GM18498 (cell line): ENCODE measurements around the gene FAM120B.
"Not testable (repeated sequence)": the region's sequence is repeated elsewhere in the genome, so short reads cannot be mapped to it uniquely, and the experiment has no call there.

Experiments used
- ATAC-seq: cut with Tn5 transposase; IDR thresholded peaks from one replicate; pipeline ENCODE4 v1.9.1; 2021; ENCODE audit warnings: mild to moderate bottlenecking, moderate library complexity; ENCODE audit not compliant: unreplicated experiment

The FAM120B gene

DNA sequence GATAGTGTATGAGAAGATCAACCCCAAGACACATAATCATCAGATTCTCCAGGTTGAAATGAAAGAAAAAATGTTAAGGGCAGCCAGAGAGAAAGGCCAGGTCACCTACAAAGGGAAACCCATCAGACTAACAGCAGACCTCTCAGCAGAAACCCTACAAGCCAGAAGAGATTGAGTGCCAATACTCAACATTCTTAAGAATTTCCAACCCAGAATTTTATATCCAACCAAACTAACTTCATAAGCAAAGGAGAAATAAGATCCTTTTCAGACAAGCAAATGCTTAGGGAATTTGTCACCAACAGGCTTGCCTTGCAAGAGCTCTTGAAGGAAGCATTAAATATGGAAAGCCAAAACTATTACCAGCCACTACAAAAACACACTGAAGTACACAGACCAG lies 44.9 kb downstream of the FAM120B start:
- ATAC-seq: not testable (repeated sequence)

DNA sequence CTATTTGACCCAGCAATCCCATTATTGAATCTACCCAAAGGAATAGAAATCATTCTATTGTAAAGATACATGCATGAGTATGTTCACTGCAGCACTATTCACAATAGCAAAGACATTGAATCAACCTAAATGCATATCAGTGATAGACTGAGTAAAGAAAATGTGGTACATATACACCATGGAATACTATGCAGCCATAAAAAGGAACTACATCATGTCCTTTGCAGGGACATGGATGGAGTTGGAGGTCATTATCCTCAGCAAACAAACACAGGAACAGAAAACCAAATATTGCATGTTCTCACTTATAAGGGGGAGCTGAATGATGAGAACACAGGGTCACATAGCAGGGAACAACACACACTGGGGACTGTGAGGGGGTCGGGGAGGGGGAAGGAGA lies 48.6 kb downstream of the FAM120B start:
- not testable (repeated sequence) for ATAC-seq

DNA sequence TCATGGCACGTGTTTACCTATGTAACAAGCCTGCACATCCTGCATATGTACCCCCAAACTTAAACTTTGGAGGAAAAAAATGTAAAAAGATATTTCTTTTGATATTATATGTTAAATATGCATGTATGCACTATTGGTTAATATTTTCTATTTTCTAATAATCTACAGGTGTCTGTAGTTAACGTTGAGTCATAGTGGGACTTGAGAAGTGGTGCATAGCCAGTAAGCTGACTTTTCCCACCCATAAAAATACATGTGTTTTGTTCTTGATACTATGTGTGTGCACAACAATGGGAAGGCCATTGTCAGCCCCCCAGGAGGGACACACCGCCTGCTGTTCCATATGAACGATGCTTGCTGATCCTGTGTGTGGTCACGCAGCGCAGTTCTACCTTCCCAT lies 49.1 kb downstream of the FAM120B start:
- ATAC-seq: no peak

DNA sequence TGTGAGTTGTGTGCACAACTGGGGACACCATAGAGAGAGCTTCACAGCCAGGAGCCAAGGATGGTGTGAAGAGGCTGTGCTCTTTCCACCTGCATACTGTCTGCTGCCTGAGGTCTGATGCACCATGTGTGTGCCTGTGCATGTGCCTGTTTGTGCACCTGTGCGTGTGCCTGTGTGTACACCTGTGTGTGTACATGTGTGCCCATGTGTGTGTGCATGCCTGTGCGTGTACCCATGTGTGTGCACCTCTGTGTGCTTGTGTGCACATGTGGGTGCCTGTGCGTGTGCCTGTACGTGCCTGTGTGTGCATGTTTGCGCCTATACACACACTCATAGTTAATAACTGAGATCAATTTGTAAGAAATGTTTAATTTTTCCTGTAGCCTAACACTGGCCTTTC lies 51.3 kb downstream of the FAM120B start:
- ATAC-seq: no peak

DNA sequence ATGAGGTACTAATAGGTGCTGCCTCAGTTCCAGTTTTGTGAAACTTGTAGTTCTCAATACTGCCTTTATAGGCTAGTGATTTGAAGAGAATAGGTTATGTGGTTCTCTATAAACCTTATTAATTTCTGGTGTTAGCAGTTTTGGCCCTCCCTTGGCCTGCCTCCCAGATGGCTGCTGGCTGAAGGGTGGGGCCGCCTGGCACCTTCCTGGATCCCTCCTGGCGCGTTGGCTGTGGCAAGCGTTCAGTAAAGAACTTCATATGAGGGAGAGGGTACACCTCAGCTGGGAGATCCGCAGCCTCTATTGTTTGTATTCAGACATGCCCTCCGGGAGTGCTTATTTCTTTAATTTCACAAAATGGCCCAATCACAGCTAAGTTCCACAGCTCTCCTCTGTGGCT lies 51.9 kb downstream of the FAM120B start:
- no peak for ATAC-seq

DNA sequence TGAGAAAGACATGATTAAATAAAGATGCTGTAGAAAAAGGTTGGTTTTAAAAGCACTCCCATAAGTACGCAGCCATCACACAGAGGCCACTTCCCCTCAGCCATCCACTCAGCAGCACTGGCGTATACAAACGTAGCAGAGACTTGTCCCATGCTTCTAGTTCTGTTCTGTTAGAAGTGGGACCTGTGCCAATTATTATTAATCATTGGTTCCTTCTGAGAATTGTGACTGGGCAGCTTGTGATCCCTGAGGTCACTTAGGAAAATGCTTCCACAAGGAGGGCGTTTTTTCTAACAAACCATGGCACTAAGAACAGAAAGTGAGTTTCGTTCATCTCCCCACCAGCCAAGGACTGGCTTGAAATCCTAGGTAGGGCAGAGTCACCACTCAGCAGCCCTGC lies 53.9 kb downstream of the FAM120B start:
- ATAC-seq: no peak

DNA sequence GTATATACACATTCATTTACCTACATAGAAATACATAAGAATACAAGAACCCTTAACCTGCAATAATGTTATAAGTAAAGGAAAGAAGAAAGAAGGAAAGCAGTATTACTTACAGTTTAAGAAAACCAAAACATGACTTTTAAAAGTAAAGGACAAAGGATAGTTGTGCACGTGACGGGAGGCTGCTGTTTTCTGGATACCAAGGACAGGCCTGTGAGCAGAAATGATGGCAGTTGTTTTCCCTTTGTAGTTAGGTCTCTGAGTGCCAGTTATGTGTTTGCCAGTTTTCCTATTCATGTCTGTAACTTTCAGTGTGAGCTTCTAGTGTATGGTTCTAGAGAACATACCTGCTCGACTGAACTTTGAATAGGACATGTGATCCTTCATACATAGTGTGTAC lies 54.8 kb downstream of the FAM120B start:
- no peak for ATAC-seq

DNA sequence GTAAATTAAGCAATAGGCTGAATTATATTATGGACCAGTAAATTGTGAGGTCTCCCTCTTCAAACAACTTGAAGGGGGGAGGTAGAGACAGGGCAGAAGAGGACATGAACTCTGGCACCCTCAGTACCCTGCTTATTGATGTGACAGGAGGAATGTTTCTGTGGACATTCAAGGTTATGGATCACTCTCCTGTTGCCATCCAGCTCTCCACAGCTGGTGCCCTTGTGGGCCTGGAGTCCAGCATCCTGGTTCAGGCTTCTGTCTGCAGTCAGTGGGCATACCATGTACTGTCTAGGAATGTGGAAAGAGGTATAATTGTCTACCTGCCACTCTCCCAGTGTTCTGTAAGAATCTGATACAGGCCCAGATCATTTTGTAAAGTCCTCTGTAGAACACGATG lies 55.6 kb downstream of the FAM120B start:
- ATAC-seq: no peak

DNA sequence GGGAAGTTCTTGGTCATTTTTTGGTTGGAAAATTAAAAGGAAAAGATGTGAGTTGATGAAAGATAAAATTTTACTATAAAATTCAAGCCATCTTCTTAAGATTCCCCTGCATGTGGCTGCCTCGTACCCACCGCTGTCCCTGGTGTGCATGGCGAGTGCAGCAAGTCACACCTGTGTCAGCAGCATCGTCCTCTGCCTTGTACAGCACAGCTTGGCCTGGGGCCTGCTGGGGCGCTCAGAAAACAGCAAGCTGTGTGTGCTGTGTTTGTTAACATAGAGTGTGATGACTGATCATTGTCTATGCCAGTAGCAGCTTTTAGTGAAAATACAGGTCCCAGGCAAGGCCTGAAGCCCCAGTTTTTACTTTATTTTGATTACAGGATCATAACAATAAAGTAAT lies 56.7 kb downstream of the FAM120B start:
- ATAC-seq: no peak

DNA sequence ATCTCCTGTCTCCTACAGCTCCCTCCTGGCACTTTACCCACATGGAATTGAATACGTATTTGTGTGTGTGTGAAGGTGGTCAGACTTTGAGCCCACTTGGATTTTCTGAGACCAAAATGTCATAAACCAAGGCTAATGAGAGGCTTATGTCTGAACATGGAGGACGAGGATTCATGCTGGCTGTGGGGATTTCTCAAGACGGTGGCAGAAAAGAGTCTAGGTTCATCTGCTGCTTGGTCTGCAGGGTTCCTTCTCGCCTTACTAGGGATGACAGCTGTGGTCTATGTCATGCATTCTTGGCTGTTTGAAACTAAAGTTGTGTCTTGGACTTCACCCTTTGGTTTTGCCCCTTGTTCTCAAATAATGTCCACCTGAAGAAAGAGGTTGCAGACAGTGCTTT lies 58.6 kb downstream of the FAM120B start:
- ATAC-seq: no peak

DNA sequence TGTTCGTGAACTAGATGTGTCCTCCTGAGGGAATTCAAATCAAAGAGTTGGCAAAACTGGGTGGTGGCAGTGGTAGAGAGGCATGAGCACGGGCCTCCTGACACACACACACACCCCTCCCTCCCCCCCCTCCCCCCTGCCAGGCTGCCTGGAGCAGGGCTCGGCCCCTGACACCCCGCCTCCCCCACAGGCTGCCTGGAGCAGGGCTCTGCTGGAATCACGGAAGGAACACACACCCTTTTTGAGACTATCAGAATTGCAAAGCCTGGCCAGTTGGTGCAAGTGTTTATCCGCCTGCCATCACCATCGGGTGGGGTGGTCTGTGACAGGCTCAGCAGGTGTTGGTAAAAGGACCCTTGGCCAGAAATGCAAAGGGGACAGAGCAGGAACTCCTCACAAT lies 59.0 kb downstream of the FAM120B start:
- ATAC-seq: no peak

DNA sequence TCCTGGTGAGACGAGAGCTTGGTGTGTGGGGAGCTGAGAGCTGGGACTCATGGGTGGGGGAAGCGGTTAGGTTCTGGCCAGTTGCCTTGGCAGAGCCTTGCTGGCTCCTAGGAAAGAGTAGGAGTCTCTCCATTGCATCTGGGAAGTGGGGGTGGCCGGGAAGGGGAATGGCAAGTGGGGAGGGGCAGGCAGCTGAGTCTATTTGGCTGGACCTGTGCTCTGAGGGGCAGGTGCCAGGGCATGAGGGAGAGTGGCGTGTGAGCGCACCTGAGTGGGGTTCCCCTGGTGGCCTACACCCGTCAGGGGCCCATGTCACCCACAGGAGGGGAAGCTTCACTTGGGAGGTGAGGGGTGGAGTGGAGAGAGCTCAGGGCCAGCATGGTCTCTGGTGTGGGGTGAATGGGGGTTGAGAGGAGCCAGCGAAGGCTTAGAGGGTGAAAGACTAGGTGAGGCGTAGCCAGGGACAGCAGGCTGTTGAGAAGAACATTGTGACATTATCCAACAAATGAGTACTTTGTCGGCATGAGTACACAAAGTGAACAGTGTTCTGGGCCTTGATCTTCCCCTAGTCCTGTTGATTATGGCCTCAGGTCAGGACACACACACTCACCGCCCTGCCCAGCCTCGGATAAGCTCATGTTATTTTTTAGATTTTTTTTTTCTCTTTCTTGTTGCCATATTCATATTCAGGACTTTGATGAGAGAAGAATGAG lies 59.8 kb downstream of the FAM120B start:
- ATAC-seq: no peak

DNA sequence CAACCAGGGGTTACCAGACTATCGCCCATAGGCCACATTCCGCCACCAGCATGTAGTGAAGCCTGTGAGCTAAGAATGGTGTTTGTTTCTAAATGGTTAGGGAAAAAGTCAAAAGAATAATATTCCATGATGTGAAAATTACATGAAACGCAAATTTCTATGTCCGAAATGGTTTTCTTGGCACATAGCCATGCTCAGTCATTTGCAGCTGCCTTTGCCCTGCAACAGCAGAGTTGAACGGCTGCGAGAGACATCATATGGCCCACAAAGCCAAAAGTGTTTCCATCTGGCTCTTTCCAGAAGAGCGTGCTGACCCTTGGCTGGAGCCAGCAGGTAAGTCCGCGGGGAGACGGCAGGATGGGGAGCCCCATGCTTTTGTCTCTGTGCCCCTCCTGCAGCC lies 60.7 kb downstream of the FAM120B start:
- no peak for ATAC-seq

DNA sequence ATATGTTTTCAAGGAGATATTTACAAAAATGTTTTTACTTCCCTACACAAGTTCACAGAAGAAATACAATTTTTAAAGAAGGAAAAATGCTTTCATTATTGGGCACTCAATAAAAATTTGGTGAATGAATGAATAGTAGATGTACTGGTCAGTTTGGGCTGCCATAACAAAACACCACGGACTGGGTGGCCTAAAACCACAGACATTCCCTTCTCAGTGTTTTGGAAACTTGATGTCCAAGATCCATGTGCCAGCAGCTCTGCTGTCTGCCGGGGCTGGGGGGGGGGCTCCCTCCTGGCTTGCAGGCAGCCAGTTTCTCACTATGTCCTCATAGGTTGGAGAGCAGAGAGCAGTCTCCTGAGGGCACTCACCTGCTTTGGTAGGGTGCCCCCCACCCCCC lies 62.0 kb downstream of the FAM120B start:
- no peak for ATAC-seq

DNA sequence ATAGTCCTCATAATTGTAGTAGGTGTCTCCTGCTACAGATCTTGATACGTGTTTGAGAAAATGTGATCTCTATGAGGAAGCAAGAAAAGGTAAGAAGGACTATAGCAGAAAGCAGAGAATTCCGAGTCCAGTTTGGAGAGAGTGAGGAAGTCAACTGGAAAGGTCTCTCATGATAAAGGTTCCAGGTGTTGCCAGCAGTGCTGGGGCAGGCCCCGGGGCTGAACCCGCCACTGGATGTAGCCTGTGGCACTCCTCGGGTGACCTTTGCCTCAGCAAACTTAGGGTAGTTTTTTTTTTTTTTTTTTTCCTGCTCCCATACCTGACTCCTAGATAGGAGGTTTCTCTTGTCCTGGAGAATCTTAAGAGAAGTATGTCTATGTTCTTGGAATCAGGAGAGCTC lies 62.8 kb downstream of the FAM120B start:
- ATAC-seq: no peak

DNA sequence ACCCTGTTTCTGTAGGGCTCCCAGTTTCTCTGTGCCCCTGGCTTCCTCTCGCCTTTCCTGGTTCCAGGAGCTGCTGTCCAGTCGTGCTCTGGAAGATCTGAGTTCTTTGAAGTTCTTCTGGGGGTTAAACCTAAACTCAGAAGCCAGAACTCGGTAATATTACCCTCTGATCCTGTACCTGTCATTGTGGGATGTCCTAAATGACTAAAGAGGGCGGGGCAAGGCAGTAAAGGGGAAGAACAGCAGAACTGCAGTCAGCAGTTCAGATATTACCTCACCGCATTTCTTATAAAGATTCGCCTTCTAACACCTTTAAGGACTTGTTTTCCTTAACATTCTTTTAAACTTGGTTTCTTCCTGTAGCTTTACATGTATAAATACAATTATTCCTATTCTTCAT lies 63.9 kb downstream of the FAM120B start:
- no peak for ATAC-seq

DNA sequence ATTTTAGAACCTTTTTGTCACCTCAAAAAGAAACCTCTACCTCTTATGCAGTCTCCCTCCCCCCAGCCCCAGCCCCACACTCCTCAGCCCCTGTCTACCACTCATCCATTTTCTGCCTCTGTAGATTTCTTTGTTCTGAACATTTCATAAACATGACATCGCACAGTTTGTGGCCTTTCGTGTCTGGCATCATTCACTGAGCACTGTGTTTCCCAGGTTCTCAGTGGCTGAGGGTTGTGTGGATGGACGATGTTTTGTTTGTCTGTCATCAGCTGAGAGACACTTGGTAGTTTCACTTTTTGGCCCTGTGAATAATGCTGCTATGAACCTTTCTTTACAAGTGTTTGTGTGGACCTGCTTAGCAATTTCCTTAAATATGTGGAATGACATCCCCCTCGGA lies 64.5 kb downstream of the FAM120B start:
- no peak for ATAC-seq

DNA sequence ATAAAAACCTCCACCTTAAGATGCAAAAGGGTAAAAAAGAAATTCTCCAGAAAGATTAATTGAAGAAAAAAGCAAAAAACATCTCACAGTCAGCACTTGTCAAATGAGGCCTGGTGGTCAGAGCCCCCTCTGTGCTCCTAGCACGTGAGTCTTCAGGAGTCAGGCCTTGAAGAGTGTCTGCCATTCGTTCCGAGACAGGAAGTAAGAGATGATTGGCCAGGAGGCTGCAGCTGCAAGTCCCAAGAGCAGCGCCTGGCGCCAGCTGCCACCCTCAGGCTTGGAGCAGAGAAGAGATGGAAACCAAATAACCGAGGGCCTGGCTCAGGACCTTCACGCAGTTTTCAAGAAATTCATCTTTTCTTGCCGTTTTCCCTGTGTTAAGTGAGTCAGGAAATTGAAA lies 65.0 kb downstream of the FAM120B start:
- no peak for ATAC-seq

DNA sequence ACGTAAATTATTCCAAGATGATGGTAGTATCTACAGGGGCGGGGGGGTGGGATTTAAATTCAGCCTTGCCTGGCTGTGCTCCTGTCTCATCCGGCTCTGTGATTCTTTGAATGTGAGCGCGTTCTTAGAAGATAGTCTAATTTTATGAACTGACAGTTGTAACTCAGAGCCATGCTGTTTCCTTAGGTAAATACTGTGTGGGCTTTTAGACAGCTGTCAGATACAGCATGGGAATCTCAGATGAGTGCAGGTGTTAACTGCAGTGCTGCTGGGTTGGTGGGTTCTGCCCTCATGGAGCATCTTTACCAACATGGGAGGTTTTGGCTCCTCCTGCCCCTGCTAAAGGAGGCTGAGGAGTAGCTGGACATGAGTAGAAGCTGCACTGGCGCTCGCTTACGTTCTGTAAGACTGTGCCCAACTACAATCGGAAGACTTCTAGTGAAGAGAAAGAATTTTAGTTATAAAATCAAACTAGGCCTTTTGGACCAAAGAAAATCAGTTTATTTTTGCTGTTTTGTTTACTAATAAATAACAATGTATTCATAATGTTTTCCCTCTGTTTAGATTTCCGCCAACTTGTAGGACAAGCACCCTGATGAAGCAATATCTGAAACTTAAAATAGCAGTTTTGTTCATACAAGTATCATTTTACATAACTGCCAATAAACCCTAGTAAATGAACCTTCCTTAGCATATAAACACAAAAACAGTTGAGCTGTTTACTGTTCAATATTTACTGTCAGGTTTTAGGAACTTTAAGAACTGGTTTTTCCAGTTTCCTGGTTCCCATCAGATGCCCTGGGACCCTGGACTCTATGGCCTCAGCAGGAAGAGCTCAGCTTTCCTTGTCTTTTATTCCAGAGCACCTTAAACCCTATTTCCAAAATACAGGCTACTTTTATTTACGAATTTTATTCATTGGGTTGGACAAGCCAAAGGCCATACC lies 66.1 kb downstream of the FAM120B start:
- no peak for ATAC-seq

DNA sequence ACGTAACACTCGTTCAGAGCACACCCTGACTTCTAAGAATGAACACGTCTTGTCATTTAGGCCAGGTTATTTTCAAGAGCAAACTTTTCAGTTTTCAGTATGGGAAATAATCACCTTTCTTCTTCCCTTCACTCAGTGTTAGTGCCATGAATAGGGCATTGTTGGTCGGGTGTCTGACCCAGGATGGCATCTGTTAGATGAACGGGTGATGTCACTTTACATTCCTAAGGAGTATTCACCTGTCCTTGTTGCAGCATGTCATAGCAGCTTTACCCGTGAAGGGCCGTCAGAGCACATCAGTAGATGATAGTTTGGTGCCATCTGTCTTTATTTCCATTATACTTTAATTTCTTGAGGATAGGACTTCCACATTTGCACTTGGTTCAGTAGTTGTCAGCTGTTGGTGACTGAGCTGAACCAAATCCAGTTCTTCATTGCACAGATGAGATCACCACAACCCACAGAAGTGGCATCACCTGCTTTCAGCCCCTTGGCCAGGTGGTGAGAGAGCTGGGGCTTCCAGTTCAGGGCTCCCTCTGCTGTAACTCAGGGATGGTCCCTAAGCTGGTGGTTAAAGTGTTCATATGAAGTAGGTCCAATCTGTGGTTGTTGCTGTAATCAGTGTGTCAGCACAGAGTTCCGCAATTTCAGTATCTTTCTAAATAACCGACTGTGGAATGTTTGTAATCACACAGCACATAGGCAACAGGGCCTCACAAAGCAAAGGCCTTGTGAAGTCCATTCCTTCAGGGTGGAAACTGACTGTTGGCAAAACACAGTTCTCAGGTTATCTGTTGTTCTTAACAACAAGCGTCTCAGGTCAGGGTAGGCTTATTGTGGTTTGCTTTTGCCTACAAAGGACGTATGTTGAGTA lies 68.2 kb downstream of the FAM120B start:
- no peak for ATAC-seq

DNA sequence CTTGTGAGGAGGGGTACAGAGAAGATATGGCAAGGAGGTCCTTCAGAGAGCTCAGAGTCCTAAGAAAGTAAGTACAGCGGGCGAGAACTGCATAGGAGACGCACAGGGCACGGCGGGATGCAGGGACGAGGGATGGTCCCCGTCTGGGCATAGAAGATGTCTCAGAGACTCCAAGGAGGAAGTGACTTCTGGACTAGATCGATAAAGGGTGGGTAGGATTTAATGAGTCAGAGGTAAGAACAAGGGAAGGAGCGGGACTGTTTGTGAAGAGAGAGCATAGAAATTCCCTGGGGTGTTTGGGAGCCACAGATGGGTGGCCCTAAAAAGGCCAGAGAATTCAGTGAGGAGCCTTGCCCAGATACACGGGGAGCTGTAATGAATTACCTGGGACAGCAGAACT lies 69.1 kb downstream of the FAM120B start:
- no peak for ATAC-seq
